Activated T-cell treated with anti-CD3 and anti-CD28 coated beads for 1 hour (primary cell): Measurements from ENCODE around the gene CSAD.

ENCODE experiments used
- DNase-seq: peaks from one replicate; pipeline ENCODE4 v3.0.0-alpha.2; 2020; ENCODE audit warnings: low read depth

The CSAD gene

GRCh38 chr12:53180220-53180930 lies at the start of gene CSAD, which contains the start of gene ZNF740:
Gene CSAD, minus strand, starts transcription at chr12:53180925. Its CDS starts 7,455 bp downstream, at chr12:53173470.
Gene ZNF740, plus strand, starts transcription at chr12:53180722. Its CDS starts 1,262 bp downstream, at chr12:53181984.
- peak; percentile 96 for DNase-seq

DNA sequence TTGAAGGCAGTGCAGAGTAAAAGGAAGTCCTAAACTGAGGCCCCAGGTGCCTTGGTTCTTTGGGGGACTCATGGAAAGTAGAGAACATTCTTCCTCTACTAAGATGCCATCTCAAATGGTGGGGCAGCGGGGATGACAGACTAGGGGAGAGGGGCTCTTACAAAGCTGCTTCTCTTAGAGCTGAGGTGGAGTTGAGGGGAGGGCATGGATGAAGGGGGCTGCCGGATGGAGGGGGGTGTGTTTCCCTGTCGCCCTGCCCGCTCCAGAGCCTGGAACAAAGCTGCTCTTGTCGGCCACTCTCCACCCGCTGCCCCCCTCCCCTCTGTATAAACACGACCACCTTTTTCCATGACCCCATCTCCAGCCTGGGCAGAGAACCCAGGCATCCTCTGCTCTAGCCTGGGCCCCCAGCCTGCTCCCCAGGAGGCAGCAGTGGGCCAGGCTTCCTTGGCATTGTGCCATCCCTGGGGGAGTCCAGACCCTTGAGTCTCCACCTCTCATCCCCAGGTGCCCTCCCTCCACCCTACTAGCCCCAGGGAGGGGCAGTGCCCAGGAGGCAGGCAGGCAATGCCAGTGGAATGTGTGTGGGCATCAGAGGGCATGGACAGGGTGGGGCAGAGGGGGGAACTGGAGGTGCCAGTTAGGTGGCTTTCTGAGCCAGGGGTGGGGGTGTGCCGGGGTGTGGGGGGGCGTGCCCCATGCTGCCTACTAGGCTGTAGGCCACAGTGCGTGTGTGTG lies 49.6 kb upstream of the CSAD start:
- no peak for DNase-seq

DNA sequence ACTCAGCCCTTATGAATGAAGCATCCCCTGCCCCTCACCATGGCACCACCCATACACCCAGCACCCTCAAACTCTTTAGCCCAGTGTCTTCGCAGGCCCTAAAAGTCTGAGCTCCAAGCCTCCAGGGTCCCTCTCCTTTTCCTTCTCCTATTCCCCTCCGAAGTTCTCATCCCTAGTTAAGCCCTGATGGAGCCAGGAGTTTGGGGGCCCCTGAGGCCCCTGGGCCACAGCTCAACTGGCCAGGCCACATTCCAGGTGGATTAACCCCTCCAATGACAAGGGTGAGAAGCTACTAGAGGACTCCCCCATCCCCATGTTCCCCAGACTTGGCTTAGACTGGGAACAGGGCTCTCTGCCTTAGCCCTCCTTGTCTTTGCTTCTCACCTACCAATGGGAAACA lies 48.7 kb upstream of the CSAD start:
- DNase-seq, result no peak

GRCh38 chr12:53227836-53228235 lies 47.1 kb upstream of the CSAD start:
- no peak for DNase-seq

DNA sequence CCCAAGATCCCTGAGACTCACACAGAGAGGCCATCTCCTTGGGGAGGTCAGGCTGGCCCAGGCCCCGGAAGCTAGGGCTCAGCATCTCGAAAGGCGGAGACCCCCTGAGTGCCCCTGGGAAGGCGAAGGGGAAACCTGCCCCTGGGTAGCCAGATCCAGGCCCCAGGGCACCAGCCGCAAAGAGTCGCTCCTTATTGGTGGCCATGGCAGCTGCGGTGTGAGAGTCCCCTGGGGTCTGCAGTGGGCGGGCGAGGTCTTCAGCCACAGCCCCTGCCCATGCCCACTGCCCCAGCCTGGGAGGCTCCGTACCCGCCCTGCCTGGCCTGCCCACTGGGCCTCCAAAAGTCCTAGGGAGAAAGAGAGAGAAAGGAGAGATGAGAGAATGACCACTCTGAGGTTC lies 46.6 kb upstream of the CSAD start:
- DNase-seq, result no peak

GRCh38 chr12:53226815-53227214 lies 46.1 kb upstream of the CSAD start:
- DNase-seq, result no peak

DNA sequence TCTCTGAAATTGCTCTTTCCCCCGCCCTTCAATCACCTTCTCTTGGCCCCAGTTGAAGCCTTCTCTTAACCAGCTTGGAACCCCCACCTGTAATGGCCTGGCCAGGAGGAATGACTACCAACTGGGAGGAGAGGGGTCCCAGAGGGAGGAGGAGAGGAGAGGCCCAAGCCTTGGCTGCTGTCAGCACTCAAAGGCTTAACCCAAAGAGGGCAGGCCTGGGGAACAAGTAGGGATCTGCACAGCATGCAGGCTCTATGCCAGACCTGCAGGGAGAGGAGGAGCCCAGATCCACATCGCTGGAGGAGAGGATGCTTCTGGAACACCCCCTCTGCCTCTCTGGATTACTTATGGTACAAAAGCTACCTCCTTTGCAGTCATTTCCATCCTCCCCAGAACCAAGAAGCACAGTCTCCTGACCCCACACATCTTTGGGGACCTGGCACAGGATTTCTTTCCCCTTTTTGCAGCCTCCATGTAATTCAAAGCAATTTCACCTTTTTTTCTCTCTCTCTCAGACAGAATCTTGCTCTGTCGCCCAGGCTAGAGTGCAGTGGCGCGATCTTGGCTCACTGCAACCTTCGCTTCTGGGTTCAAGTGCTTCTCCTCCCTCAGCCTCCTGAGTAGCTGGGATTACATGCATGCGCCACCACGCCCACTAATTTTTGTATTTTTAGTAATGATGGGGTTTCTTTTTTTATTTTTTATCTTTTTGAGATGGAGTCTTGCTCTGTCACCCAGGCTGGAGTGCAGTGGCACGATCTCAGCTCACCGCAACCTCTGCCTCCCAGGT lies 45.1 kb upstream of the CSAD start:
- DNase-seq, result no peak

DNA sequence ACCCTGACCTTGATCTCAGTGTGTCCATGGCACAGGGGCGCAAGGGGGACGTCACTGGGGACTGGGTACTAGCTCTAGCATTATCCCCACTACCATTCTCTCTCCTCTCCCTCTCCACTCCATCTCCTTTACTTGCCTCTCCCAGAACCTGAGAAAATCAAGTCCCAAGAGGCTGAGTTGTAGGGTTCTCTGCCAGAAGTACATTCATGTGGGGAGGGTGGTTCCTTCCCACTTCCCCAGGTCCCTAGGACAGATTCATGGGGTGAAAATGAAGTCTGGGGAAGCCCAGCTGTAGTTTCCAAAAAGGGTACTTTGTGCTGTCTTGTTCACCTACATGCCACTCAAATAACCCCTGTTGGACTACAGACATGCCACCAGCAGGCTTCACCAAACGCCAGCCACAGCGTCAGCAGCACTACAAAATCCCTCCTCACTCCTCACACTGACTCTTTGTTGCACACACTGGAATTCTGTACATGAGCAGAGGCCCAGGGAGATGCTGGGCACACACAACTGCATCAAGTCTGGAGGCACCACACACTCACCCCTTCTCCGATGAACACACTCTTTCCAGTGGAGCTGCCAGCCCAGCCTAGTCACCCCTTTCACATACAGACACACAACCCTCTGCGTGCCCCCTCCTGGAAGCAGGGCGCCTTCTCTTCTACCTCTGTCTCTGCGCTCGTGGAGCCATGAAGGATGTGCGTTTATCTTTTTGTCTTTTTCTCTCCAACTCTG lies 44.3 kb upstream of the CSAD start:
- DNase-seq, result no peak

DNA sequence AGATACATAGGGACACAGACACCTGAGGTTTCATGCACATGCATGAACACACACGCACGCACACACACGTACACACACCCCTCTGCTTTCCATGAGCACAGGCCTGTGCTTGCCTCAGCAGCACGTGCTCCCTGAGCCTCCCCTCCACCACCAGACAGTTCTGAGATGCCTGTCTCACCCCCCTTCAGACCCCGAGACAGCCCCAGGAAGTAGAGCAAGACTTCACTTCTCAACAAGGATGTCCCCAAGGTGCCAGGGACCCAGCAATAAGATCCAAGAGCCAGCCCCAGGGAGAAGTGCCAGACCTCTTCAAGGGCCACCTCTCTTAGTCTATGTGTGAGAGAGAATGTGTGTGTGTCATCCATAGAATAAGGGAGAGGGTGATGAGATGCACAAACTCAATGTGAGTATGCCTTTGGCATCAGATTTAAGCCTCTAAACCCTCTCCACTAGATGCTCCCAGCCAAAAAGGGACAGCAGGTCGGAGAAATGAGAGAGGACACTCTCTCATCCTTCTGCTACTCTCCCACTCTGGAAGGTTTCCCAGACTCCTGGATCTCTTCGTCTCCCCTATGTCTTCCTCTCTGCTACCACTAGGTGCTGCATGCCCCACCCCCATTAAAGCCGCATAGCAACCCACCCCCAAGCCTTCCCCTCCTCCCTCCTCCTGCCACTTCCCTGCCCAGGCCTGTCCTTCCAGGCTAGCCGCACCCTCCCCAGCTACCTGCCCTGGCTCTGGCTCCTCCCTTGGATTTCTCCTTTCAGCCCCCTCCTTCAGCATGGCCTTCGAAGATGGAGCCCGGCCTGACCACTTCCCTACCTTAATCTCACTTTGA lies 43.6 kb upstream of the CSAD start:
- no peak for DNase-seq

- no peak for DNase-seq
These were observed 42.8 kb upstream of the CSAD start for GRCh38 chr12:53223389-53224060.

DNA sequence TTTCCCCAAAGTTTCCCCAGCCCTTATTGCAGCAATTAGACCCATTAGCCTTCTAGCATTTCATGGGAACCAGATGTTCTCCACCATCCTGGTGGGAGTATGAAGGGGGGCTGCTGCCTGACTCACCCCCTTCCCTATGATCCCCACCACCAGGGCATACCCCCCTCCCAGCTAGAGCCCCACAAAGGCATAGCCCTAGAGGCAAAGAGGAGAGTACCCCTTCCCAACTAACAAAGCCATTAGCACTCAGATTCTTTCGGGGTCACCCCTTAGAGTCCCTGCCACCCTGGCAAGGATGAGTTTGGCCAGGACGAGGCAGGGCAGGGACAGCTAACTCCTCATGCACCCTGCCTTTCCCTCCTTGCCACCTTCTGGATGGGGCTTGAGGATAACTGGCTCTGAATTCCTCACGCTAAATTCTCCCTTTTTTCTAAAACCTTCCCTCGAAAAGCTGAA lies 42.1 kb upstream of the CSAD start:
- DNase-seq, result no peak

GRCh38 chr12:53222170-53222721 lies 41.5 kb upstream of the CSAD start:
- no peak for DNase-seq

- DNase-seq, result no peak
These were observed 40.7 kb upstream of the CSAD start for GRCh38 chr12:53221203-53222080.

DNA sequence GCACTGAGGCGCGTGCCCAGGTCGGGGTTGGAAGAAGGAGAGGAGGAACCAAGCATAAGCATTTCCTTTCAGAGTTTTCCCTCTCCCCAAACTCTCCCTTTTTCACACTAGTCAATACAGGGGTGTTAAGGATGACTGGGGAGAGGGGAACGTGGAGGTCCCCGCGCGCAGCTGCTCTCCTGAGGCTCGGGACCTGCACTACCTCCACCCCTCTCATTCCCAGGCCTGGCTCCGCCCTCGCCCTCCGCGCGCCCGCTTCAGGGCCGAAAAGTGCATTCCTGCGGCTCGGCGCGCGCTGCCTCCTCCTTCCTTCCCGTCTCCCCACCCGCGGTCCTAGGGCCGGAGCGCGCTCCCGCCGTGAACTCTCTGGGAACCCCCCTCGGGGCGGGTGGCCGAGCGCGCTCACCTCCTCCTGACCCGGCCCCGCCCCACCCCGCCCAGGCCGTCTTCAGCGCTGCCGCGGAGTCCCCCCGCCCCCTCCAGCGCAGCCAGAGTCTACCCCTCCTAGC lies 40.0 kb upstream of the CSAD start:
- peak; percentile 61 for DNase-seq

GRCh38 chr12:53219956-53220693 lies 39.4 kb upstream of the CSAD start:
- peak; percentile 66 for DNase-seq

GRCh38 chr12:53219292-53219955 lies 38.7 kb upstream of the CSAD start:
- DNase-seq, result peak; percentile 46

- DNase-seq, result no peak
These were observed 38.0 kb upstream of the CSAD start for GRCh38 chr12:53218551-53219291.
